Retinal pigment epithelial cell (primary cell): ENCODE measurements around the gene ACOT7.
A peak's percentile ranks its signal among the peaks of the same experiment; 100 is the strongest.

Source experiments
- DNase-seq: peaks from one replicate; pipeline ENCODE4 v3.0.0-alpha.2; 2010; ENCODE audit warnings: low read depth
- H3K4me3 ChIP-seq: 2 replicates; pipeline ENCODE4 v1.5.1; 2011; ENCODE audit warnings: mild to moderate bottlenecking, low read length, control low read depth, moderate library complexity
- TF ChIP-seq, protein P1 (sequence below): conservative IDR thresholded peaks from 2 replicates; pipeline ENCODE4 v1.5.1; 2011; ENCODE audit warnings: low read depth, low read length, control low read depth, inconsistent platforms

Gene ACOT7

GRCh38 chr1:6343506-6344405 is 49.8 kb downstream of the ACOT7 start:
- peak; percentile 61 for DNase-seq
- TF ChIP-seq, protein P1, sequence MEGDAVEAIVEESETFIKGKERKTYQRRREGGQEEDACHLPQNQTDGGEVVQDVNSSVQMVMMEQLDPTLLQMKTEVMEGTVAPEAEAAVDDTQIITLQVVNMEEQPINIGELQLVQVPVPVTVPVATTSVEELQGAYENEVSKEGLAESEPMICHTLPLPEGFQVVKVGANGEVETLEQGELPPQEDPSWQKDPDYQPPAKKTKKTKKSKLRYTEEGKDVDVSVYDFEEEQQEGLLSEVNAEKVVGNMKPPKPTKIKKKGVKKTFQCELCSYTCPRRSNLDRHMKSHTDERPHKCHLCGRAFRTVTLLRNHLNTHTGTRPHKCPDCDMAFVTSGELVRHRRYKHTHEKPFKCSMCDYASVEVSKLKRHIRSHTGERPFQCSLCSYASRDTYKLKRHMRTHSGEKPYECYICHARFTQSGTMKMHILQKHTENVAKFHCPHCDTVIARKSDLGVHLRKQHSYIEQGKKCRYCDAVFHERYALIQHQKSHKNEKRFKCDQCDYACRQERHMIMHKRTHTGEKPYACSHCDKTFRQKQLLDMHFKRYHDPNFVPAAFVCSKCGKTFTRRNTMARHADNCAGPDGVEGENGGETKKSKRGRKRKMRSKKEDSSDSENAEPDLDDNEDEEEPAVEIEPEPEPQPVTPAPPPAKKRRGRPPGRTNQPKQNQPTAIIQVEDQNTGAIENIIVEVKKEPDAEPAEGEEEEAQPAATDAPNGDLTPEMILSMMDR, result peak; percentile 98
- H3K4me3 ChIP-seq, result no peak overlapping the region

DNA sequence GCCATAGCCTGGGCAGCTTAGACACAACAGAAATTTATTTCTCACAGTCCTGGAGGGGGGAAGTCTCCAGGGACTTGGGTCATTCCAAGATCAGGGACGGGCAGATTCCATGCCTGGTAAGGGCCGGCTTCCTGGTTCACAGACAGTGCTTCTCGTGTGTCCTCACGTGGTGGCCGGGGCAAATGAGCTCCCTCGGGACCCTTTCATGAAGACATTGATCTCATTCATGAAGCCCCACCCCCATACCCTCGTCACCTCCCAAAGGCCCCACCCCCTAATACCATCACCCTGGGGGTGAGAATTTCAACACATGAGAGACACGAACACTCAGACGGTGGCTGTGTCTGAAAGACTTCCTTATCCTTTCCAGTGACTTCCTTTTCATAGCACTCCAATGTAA is 51.5 kb downstream of the ACOT7 start:
- DNase-seq, result no peak
- H3K4me3 ChIP-seq, result no peak overlapping the region
- TF ChIP-seq, protein P1, result no peak

GRCh38 chr1:6338695-6339094 is 54.9 kb downstream of the ACOT7 start:
- DNase-seq, result no peak
- TF ChIP-seq, protein P1, result no peak
- no peak overlapping the region for H3K4me3 ChIP-seq

GRCh38 chr1:6336776-6337622 is 56.6 kb downstream of the ACOT7 start:
- DNase-seq, result no peak
- H3K4me3 ChIP-seq, result no peak overlapping the region
- TF ChIP-seq, protein P1, result no peak

DNA sequence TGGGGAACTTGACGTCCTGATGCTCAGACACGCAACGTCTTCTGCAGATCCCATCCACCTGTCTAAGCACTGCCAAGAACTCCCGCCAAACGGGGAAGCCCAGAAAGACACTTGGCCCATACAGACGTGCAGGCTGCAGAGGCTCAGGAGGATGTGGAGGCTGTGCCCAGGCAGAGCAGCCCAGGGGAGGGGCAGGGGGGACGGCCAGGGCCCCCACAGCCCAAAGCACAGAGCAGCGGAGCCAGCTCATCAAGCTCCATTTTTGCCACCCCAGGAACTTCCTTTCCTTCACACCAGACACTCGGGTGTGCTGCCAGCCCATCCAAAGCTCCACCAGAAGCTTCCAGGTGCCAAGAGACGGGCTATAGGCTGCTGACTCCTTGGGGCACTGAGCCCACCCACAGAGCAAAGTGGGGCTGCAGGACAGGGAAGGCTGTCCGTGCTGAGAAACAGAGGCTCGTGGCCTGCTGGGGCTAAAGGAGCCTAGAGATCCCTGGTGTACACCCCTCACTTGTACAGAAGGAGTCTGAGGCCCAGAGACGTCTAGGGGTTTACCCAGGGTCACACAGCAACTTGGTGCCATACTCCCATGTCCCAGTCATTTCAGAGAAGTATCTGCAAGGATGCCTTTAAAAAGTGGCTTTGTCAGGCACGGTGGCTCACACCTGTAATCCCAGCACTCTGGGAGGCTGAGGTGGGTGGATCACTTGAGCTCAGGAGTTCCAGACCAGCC is 59.1 kb downstream of the ACOT7 start:
- no peak overlapping the region for H3K4me3 ChIP-seq
- TF ChIP-seq, protein P1, result no peak

GRCh38 chr1:6332821-6333220 is 60.7 kb downstream of the ACOT7 start:
- H3K4me3 ChIP-seq, result no peak overlapping the region
- no peak for DNase-seq
- TF ChIP-seq, protein P1, result no peak

More for the DNA sequence above, 59.1 kb downstream of the ACOT7 start:
- no peak for DNase-seq
